ENCODE results near the gene TMTC1.

TMTC1 gene

DNA sequence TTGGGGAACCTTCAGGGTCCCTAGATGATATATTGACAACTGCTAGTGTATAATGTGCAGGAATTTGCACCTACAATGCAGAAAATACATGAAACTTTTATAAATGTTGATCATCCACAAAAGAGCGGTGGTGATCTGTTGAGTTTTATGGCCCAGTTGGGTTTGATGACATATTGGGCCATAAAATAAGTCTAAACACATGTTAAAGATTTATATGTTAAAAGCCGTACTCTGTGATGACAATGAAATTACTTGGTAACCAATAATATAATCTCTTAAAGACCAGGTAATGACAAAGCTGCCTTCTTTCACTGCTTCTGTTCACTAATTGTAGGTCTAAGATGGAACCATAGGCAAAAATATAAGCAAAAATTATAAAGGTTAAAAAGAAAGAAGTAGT lies 61.6 kb downstream of the TMTC1 start:
- no peak overlapping the region for H3K4me3 ChIP-seq (ENCODE audit: low read depth, low read length)
- H3K27me3 ChIP-seq, result no peaks in the 10 kb centered on the region
- peaks cover 24% of the 10 kb centered on the region for H3K4me1 ChIP-seq
- H3K9me3 ChIP-seq, result no peaks in the 10 kb centered on the region
- TF ChIP-seq, protein P1, sequence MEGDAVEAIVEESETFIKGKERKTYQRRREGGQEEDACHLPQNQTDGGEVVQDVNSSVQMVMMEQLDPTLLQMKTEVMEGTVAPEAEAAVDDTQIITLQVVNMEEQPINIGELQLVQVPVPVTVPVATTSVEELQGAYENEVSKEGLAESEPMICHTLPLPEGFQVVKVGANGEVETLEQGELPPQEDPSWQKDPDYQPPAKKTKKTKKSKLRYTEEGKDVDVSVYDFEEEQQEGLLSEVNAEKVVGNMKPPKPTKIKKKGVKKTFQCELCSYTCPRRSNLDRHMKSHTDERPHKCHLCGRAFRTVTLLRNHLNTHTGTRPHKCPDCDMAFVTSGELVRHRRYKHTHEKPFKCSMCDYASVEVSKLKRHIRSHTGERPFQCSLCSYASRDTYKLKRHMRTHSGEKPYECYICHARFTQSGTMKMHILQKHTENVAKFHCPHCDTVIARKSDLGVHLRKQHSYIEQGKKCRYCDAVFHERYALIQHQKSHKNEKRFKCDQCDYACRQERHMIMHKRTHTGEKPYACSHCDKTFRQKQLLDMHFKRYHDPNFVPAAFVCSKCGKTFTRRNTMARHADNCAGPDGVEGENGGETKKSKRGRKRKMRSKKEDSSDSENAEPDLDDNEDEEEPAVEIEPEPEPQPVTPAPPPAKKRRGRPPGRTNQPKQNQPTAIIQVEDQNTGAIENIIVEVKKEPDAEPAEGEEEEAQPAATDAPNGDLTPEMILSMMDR (IDR thresholded peaks at IDR 0.05; ENCODE audit: low read depth, low read length), result no peak
- no peaks in the 10 kb centered on the region; the same call in 1 of the 2 replicates for H3K36me3 ChIP-seq
- no peak for DNase-seq

DNA sequence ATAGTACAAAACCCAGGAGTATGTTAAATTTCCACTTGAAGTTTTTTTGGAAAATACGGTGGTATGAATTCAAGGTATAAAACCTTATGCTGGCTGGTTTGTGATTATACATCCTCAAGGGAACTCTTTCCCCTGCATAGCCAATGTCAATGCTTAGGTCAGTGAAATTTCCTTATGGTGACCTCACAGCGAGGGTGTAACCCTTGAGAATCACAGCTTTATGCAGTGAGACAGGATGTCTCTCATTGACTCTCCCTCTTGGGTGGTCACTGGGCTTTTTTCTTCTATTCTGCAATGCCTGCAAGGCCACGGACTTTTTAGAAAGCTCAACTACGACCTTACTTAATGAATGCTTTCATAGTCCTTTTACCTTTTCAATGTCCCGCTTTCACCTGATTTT lies 64.4 kb downstream of the TMTC1 start:
- no peak for DNase-seq
- TF ChIP-seq, protein P1 (IDR thresholded peaks at IDR 0.05; ENCODE audit: low read depth, low read length), result no peak
- H3K4me1 ChIP-seq, result peaks cover 16% of the 10 kb centered on the region

DNA sequence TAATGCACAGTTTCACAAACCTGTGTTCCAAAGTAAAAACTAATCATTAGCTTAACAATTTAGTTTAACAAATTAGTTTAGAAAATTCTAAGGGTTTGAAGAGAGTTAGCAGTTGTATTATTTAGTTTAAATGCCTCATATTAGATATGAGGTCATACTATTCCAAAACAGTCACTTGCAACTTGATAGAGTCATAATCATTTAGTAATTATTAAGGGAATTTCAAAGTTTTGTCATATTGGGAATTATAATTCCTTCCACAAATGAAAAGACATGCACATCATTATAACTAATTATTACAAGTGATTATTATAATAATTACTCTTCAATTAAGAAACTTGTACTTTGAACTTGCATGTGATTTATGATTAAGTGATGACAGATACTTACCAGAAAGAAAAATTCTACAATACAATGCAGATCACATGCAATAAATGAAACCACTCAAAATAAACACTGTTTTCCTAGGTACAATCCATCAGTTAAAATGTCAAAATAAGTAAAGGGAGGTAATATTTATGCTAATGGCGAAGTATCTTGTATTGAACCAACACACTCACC lies 66.1 kb downstream of the TMTC1 start:
- Histone ChIP-seq H3K4me1 (peaks cover 14% of the 10 kb centered on the region), H3K4me3 (ENCODE audit: low read depth, low read length) (no peak overlapping the region), H3K27me3 (no peaks in the 10 kb centered on the region), H3K36me3 (no peaks in the 10 kb centered on the region; the same call in 1 of the 2 replicates), H3K9me3 (no peaks in the 10 kb centered on the region)
- DNase-seq, result no peak
- TF ChIP-seq, protein P1 (IDR thresholded peaks at IDR 0.05; ENCODE audit: low read depth, low read length), result no peak

More for the DNA sequence above, 64.4 kb downstream of the TMTC1 start:
- Histone ChIP-seq H3K27me3 (no peaks in the 10 kb centered on the region), H3K9me3 (no peaks in the 10 kb centered on the region), H3K4me3 (ENCODE audit: low read depth, low read length) (no peak overlapping the region), H3K36me3 (no peaks in the 10 kb centered on the region; the same call in 1 of the 2 replicates)

DNA sequence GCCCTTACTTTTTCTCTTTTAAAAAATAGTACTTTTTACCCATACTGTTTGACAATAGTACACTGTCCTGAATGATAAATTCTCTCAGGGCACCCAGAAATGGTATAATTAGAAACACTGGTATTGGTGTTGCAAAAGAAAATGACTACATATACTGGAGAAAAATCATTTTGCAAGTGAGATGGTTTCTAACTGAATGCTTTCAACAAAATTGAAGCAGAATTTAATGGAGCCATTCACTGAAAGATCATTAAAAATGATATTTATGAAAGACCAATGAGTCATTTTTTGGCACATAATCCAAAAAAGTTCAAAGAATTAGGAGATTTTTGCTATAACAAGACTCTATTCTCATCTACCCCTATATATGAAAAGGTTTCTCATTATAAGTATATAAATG lies 68.8 kb downstream of the TMTC1 start:
- TF ChIP-seq, protein P1 (IDR thresholded peaks at IDR 0.05; ENCODE audit: low read depth, low read length), result no peak
- H3K9me3 ChIP-seq, result no peaks in the 10 kb centered on the region

DNA sequence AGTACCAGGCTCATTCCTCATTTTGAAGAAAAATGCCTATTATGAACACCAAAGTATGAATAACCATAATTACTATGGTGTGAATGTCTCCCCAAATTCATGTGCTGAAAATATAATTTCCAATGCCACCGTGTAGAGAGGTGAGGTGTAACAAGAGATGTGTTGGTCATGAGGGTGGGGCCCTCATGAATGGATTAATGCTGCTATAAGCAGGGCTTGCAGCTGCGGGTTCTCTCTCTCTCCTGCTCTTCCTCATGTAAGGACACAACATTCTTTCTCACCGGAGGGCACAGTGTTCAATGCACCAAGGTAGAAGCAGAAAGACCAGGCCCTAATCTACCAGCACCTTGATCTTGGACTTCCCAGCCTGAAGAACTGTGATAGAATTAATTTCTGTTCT lies 70.0 kb downstream of the TMTC1 start:
- Histone ChIP-seq H3K27me3 (no peaks in the 10 kb centered on the region), H3K4me1 (peaks cover 19% of the 10 kb centered on the region), H3K9me3 (no peaks in the 10 kb centered on the region), H3K4me3 (ENCODE audit: low read depth, low read length) (no peak overlapping the region), H3K36me3 (no peaks in the 10 kb centered on the region)
- TF ChIP-seq, protein P1 (IDR thresholded peaks at IDR 0.05; ENCODE audit: low read depth, low read length), result no peak
- DNase-seq, result no peak

More for the DNA sequence above, 68.8 kb downstream of the TMTC1 start:
- no peak for DNase-seq
- no peak overlapping the region for H3K4me3 ChIP-seq (ENCODE audit: low read depth, low read length)
- H3K27me3 ChIP-seq, result no peaks in the 10 kb centered on the region
- peaks cover 17% of the 10 kb centered on the region for H3K4me1 ChIP-seq
- H3K36me3 ChIP-seq, result no peaks in the 10 kb centered on the region; the same call in 1 of the 2 replicates

DNA sequence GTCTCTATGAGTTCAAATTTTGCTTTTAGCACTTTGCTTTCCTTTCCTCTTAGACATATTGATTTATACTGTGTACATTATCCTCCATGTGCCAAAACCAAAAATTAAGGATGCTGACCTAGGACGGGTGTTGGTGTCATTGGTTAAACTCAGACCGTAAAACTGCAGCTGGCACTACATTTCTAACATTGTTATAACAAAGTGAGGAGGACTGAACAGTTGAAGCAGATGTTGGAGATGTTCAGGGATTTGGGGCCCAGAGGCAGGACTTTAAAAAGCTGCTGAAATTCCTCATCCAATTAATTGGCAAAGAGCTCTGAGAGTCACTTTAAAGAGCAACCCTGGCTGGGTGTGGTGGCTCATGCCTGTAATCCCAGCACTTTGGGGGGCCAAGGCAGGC lies 72.4 kb downstream of the TMTC1 start:
- peaks cover 28% of the 10 kb centered on the region for H3K4me1 ChIP-seq
- no peak for DNase-seq
- TF ChIP-seq, protein P1 (IDR thresholded peaks at IDR 0.05; ENCODE audit: low read depth, low read length), result no peak
- H3K27me3 ChIP-seq, result no peaks in the 10 kb centered on the region
- H3K4me3 ChIP-seq (ENCODE audit: low read depth, low read length), result no peak overlapping the region
- no peaks in the 10 kb centered on the region for H3K9me3 ChIP-seq
- no peaks in the 10 kb centered on the region for H3K36me3 ChIP-seq

Data from BE2C (cell line).